H7 (cell line): Measurements from ENCODE around the gene LSM2. TPM values are rescaled to one million over a fixed set of nuclear protein-coding genes. Genes with fewer than 3 reads are reported as not detected.

Experiments used
- total RNA-seq: library from RNA; depleted of rRNA; stranded (reverse); fragments of >200 nt; shearing (Covaris generic); gene quantifications from 2 replicates; pipeline ENCODE4 v1.2.3, GENCODE V29; 2014; rRNA removed

LSM2 gene
- total RNA-seq, 1 experiment from 2014 or later: 150 TPM

Other genes starting within 250 kb of the LSM2 start
- 0.44 TPM in 1 of 2 replicates, not detected in the other for gene LTA, start 234.7 kb downstream of the LSM2 start, total RNA-seq
- not detected in 2 replicates for gene TNF, start 231.4 kb downstream of the LSM2 start, total RNA-seq
- 0.35 TPM in 1 of 2 replicates, not detected in the other for gene LTB, start 224.5 kb downstream of the LSM2 start, total RNA-seq
- gene LST1, start 220.7 kb downstream of the LSM2 start, total RNA-seq: not detected in 2 replicates
- not detected in 2 replicates for gene NCR3, start 214.0 kb downstream of the LSM2 start, total RNA-seq
- 0.48 and 1.4 TPM in 2 replicates for gene AIF1, start 191.7 kb downstream of the LSM2 start, total RNA-seq
- 163 and 176 TPM in 2 replicates for gene PRRC2A, start 186.3 kb downstream of the LSM2 start, total RNA-seq
- gene BAG6, start 154.3 kb downstream of the LSM2 start, total RNA-seq: 320 and 331 TPM in 2 replicates
- 3.3 and 4.2 TPM in 2 replicates for gene APOM, start 151.1 kb downstream of the LSM2 start, total RNA-seq
- 17.3 and 17.6 TPM in 2 replicates for gene C6orf47, start 146.2 kb downstream of the LSM2 start, total RNA-seq
- 28.6 and 33.3 TPM in 2 replicates for gene GPANK1, start 142.0 kb downstream of the LSM2 start, total RNA-seq
- gene CSNK2B, start 140.9 kb downstream of the LSM2 start, total RNA-seq: 197 and 224 TPM in 2 replicates
- gene LY6G5B, start 137.0 kb downstream of the LSM2 start, total RNA-seq: 2.9 and 4.2 TPM in 2 replicates
- 0.70 and 2.0 TPM in 2 replicates for gene LY6G5C, start 125.9 kb downstream of the LSM2 start, total RNA-seq
- 35.7 and 39.7 TPM in 2 replicates for gene ABHD16A, start 103.6 kb downstream of the LSM2 start, total RNA-seq
- gene LY6G6F, start 100.1 kb downstream of the LSM2 start, total RNA-seq: not detected in 2 replicates
- gene LY6G6D, start 91.6 kb downstream of the LSM2 start, total RNA-seq: 2.8 TPM in 1 of 2 replicates, not detected in the other
- not detected in 2 replicates for gene LY6G6C, start 85.2 kb downstream of the LSM2 start, total RNA-seq
- not detected in 2 replicates for gene MPIG6B, start 83.6 kb downstream of the LSM2 start, total RNA-seq
- 83.6 and 99.2 TPM in 2 replicates for gene DDAH2, start 77.7 kb downstream of the LSM2 start, total RNA-seq
- gene CLIC1, start 70.4 kb downstream of the LSM2 start, total RNA-seq: 456 and 621 TPM in 2 replicates
- gene MSH5, start 67.0 kb downstream of the LSM2 start, total RNA-seq: 19.5 and 28.4 TPM in 2 replicates
- gene SAPCD1, start 44.3 kb downstream of the LSM2 start, total RNA-seq: 1.8 and 7.7 TPM in 2 replicates
- 0.44 and 2.1 TPM in 2 replicates for gene VWA7, start 29.6 kb downstream of the LSM2 start, total RNA-seq
- 114 and 115 TPM in 2 replicates for gene VARS1, start 11.2 kb downstream of the LSM2 start, total RNA-seq
- gene HSPA1L, start 8.3 kb upstream of the LSM2 start, total RNA-seq: 0.15 and 0.55 TPM in 2 replicates
- gene HSPA1A, start 8.6 kb upstream of the LSM2 start, total RNA-seq: 45.7 and 58.5 TPM in 2 replicates
- 63.3 and 70.4 TPM in 2 replicates for gene HSPA1B, start 20.8 kb upstream of the LSM2 start, total RNA-seq
- 56.2 and 58.6 TPM in 2 replicates for gene NEU1, start 55.9 kb upstream of the LSM2 start, total RNA-seq
- 0.42 and 0.48 TPM in 2 replicates for gene SLC44A4, start 72.0 kb upstream of the LSM2 start, total RNA-seq
- gene EHMT2, start 90.7 kb upstream of the LSM2 start, total RNA-seq: 134 and 136 TPM in 2 replicates
- 7.9 and 8.7 TPM in 2 replicates for gene ZBTB12, start 95.1 kb upstream of the LSM2 start, total RNA-seq
- 0.63 and 1.7 TPM in 2 replicates for gene C2, start 120.8 kb upstream of the LSM2 start, total RNA-seq
- not detected in 2 replicates for gene CFB, start 139.1 kb upstream of the LSM2 start, total RNA-seq
- gene NELFE, start 152.0 kb upstream of the LSM2 start, total RNA-seq: 109 and 115 TPM in 2 replicates
- 47.2 and 57.6 TPM in 2 replicates for gene SKIC2, start 152.2 kb upstream of the LSM2 start, total RNA-seq
- gene DXO, start 165.2 kb upstream of the LSM2 start, total RNA-seq: 18.8 and 19.9 TPM in 2 replicates
- gene C4A, start 175.1 kb upstream of the LSM2 start, total RNA-seq: 0.35 and 1.5 TPM in 2 replicates
- 1.1 and 1.9 TPM in 2 replicates for gene C4B, start 207.8 kb upstream of the LSM2 start, total RNA-seq
- gene CYP21A2, start 231.4 kb upstream of the LSM2 start, total RNA-seq: 0.11 TPM in 1 of 2 replicates, not detected in the other